ENCODE data around the gene VTN. TPM values are rescaled to one million over a fixed set of nuclear protein-coding genes. Genes with fewer than 3 reads are reported as not detected.

The VTN gene
- total and polyA plus RNA-seq, 8 donors: 0.42 to 2.2 (median 0.94) TPM

DNA sequence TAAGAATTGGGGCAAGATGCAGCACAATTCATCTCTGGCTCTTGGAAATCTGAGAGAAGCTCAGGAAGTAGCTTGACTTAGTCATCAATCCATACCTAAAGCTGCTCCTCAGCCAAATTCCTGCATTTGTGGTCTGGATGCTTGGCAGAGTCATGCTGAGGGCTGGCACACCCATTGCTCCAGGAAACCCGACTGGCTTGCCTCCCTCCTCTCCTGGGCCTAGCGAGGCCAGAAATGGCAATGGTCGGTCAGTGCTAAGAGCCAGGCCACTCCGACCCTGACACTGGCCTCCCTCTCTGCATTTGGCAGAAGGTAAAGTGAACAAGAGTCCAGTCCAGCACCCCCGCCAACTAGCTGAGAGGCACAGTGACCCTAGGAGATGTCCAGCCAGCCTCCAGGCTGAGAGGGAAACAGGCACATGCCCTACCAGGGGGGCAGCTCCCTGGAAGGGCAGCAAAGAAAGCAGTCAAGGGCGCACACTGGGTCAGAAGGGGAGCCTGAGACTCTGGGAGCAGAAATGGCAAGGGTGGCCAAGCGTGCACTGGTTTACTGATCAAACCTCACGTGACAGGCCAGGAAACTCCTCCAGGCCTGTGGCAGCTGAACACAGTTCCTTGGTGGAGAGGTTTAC, 22.7 kb downstream of the VTN start:
- H3K4me1 ChIP-seq: peaks cover 0 to 14% of the 10 kb centered on the region in 2 donors
- peak overlapping the region in 1 of 2 donors; percentile 25 for H3K27ac ChIP-seq
- H3K4me3 ChIP-seq: no peak overlapping the region
- ATAC-seq (no peak), DNase-seq (no peak)
- peaks cover 0 to 100% of the 10 kb centered on the region in 2 donors for H3K36me3 ChIP-seq
- H3K27me3 ChIP-seq: no peaks in the 10 kb centered on the region
- intact Hi-C loops (cut with DNase I): no loop called here
- TF ChIP-seq, protein P1, sequence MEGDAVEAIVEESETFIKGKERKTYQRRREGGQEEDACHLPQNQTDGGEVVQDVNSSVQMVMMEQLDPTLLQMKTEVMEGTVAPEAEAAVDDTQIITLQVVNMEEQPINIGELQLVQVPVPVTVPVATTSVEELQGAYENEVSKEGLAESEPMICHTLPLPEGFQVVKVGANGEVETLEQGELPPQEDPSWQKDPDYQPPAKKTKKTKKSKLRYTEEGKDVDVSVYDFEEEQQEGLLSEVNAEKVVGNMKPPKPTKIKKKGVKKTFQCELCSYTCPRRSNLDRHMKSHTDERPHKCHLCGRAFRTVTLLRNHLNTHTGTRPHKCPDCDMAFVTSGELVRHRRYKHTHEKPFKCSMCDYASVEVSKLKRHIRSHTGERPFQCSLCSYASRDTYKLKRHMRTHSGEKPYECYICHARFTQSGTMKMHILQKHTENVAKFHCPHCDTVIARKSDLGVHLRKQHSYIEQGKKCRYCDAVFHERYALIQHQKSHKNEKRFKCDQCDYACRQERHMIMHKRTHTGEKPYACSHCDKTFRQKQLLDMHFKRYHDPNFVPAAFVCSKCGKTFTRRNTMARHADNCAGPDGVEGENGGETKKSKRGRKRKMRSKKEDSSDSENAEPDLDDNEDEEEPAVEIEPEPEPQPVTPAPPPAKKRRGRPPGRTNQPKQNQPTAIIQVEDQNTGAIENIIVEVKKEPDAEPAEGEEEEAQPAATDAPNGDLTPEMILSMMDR (IDR thresholded peaks at IDR 0.05): no peak
- no peaks in the 10 kb centered on the region for H3K9me3 ChIP-seq

DNA sequence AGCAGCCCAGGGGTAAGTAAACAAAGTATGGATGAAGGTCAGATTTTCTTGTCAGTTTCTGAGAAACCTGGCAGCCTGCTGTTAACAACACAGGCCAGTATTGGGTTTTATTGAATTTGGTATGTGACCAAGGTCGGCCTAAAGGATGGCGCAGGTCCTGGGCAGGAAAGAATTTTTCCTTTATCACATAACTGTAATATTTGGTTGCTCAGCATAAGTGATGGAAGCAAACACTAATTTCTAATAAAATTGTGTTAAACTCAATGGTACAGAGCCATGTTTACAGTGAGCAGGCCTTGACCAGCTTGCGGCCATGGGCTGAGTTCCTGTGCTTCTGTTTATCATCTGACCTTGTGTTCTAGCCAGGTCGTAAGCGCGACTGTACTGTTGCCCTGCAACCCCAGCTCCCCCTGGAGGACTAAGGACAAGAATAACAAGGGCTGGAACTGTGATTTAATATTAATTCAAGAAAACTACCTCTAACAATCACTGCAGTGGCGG, 23.3 kb downstream of the VTN start:
- Histone ChIP-seq H3K4me3 (no peak overlapping the region), H3K9me3 (no peaks in the 10 kb centered on the region), H3K4me1 (peaks cover 0 to 14% of the 10 kb centered on the region in 2 donors), H3K27ac (peak overlapping the region; percentile 19 to 25), H3K27me3 (no peaks in the 10 kb centered on the region), H3K36me3 (peaks cover 0 to 100% of the 10 kb centered on the region in 2 donors)
- TF ChIP-seq, protein P1 (IDR thresholded peaks at IDR 0.05): no peak
- ATAC-seq: peak; percentile 18
- intact Hi-C loops (cut with DNase I): no loop called here
- DNase-seq: no peak

DNA sequence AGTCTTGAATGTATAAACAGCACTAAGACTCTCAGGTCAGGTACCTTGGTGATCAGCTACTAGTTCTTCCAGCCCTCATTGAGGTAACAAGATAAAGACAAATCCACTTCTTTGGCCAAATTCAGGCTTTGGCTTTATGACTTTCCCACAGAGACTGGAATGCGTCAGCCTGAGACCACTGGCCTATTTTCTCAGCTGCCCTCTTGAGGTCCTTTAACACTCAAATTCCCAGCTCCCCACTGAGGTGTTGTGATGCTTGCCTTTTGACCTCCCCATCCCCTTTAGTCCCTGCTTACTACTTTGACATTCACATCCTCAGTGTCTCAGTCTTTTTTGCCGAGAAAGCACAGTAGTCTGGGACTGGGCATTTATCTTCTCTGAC, 23.9 kb downstream of the VTN start:
- Histone ChIP-seq H3K9me3 (no peaks in the 10 kb centered on the region), H3K4me1 (peaks cover 0 to 14% of the 10 kb centered on the region in 2 donors), H3K27me3 (no peaks in the 10 kb centered on the region), H3K4me3 (no peak overlapping the region), H3K36me3 (peaks cover 0 to 100% of the 10 kb centered on the region in 2 donors), H3K27ac (peak overlapping the region in 1 of 2 donors; percentile 19)
- intact Hi-C loops (cut with DNase I): no loop called here
- TF ChIP-seq, protein P1 (IDR thresholded peaks at IDR 0.05): no peak
- no peak for DNase-seq
- ATAC-seq: no peak

DNA sequence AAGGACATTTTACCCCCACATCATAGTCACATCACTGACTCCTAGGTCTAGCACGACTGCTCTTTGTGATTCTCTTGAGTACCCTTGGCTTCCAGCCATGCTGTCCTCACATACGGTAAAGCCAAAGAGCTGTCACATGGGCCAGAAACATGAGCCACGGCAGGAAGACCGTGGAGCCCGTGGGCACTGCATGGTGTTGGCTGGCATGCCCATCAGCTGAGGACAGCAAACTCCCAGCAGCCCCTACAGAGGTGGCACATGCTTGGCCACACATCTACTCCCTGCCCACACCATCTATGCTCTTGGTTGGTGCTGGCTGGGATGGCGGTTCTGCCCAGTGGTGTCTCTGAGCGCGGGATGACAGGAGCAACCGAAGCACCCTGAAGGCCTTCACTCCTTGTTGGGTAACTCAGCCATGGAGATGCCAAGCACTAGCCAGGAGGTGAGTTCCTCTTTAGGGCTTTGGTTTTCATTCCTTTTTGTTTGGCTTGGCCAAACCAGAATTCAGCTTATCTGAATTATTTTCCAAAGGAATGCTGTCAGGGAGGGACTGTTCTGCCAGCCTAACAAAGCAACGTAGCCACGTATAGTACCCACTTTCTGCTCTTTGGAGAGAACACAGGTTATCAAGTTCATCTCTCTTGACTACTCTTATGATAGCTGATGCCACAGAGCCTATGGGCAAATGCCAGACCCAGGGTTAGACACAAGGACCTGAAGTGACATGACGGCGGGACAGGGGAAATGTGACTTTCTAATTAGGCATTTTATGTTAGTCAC, 24.5 kb downstream of the VTN start:
- Histone ChIP-seq H3K4me1 (peaks cover 0 to 16% of the 10 kb centered on the region in 2 donors), H3K27ac (peak overlapping the region; percentile 26 to 33), H3K27me3 (no peaks in the 10 kb centered on the region), H3K9me3 (no peaks in the 10 kb centered on the region), H3K4me3 (no peak overlapping the region), H3K36me3 (peaks cover 0 to 100% of the 10 kb centered on the region in 2 donors)
- intact Hi-C loops (cut with DNase I): no loop called here
- TF ChIP-seq, protein P1 (IDR thresholded peaks at IDR 0.05): no peak
- DNase-seq (no peak), ATAC-seq (peak; percentile 58)

DNA sequence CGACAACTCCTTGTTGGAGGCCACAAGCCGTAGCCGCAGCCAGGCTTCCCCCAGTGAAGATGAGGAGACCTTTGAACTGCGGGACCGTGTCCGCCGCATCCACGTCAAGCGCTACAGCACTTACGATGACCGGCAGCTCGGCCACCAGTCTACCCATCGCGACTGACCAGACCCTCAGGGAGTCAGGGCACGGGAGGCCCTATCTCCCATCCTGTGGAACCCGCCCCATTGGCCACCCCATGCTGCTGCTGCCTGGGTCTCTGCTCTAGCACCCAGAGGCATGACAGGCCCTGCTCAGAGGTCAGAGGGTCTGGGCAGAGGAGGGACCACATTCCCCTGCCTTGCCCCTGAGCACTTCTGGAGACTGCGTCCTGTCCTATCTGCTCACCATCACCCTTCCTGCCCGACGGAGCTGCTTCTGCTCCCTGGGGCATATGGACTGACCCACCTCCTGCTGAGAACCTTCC, 25.6 kb downstream of the VTN start:
- H3K4me1 ChIP-seq: peaks cover 0 to 27% of the 10 kb centered on the region in 2 donors
- peaks cover 0 to 100% of the 10 kb centered on the region in 2 donors for H3K36me3 ChIP-seq
- TF ChIP-seq, protein P1 (IDR thresholded peaks at IDR 0.05): no peak
- no peaks in the 10 kb centered on the region for H3K27me3 ChIP-seq
- DNase-seq: no peak
- ATAC-seq: no peak
- H3K4me3 ChIP-seq: no peak overlapping the region
- H3K9me3 ChIP-seq: no peaks in the 10 kb centered on the region
- intact Hi-C loops (cut with DNase I): no loop called here
- no peak overlapping the region for H3K27ac ChIP-seq

Measured in left lung (tissue), 10 donors.